ENCODE measurements around the gene FXN. TPM values are rescaled to one million over a fixed set of nuclear protein-coding genes. Genes with fewer than 3 reads are reported as not detected.

Gene FXN
- total RNA-seq, 1 donor from 2014 or later: 43.4 TPM

GRCh38 chr9:69085569-69086283, 50.2 kb downstream of the FXN start:
- H3K36me3 ChIP-seq: no peaks in the 10 kb centered on the region
- DNase-seq: no peak
- no peaks in the 10 kb centered on the region for H3K9me3 ChIP-seq (replicated peaks)
- no peak overlapping the region for H3K4me3 ChIP-seq
- H3K27me3 ChIP-seq (ENCODE audit: low read depth): no peaks in the 10 kb centered on the region
- intact Hi-C loops (cut with micrococcal nuclease): no loop called here
- TF ChIP-seq CTCF (IDR thresholded peaks at IDR 0.05; ENCODE audit: borderline replicate concordance): no peak
- peaks cover 42% of the 10 kb centered on the region for H3K4me1 ChIP-seq
- peak overlapping the region; percentile 62 for H3K27ac ChIP-seq (replicated peaks)

GRCh38 chr9:69086312-69086711, 50.8 kb downstream of the FXN start:
- no peak for TF ChIP-seq CTCF (IDR thresholded peaks at IDR 0.05; ENCODE audit: borderline replicate concordance)
- H3K27ac ChIP-seq (replicated peaks): peak overlapping the region; percentile 62
- intact Hi-C loops (cut with micrococcal nuclease): no loop called here
- H3K27me3 ChIP-seq (ENCODE audit: low read depth): no peaks in the 10 kb centered on the region
- no peaks in the 10 kb centered on the region for H3K9me3 ChIP-seq (replicated peaks)
- H3K36me3 ChIP-seq: no peaks in the 10 kb centered on the region
- peaks cover 44% of the 10 kb centered on the region for H3K4me1 ChIP-seq
- no peak overlapping the region for H3K4me3 ChIP-seq
- DNase-seq: no peak

- Histone ChIP-seq H3K4me1 (peaks cover 44% of the 10 kb centered on the region), H3K27ac (replicated peaks) (peak overlapping the region; percentile 62), H3K36me3 (no peaks in the 10 kb centered on the region), H3K4me3 (no peak overlapping the region), H3K27me3 (ENCODE audit: low read depth) (no peaks in the 10 kb centered on the region), H3K9me3 (replicated peaks) (no peaks in the 10 kb centered on the region)
- intact Hi-C loops (cut with micrococcal nuclease): no loop called here
- TF ChIP-seq CTCF (IDR thresholded peaks at IDR 0.05; ENCODE audit: borderline replicate concordance): no peak
- no peak for DNase-seq
Measured at GRCh38 chr9:69086769-69087168, 51.2 kb downstream of the FXN start.

GRCh38 chr9:69089082-69089481, 53.5 kb downstream of the FXN start:
- no peaks in the 10 kb centered on the region for H3K27me3 ChIP-seq (ENCODE audit: low read depth)
- DNase-seq: no peak
- no peaks in the 10 kb centered on the region for H3K9me3 ChIP-seq (replicated peaks)
- H3K36me3 ChIP-seq: no peaks in the 10 kb centered on the region
- no peak for TF ChIP-seq CTCF (IDR thresholded peaks at IDR 0.05; ENCODE audit: borderline replicate concordance)
- no peak overlapping the region for H3K27ac ChIP-seq (replicated peaks)
- peaks cover 38% of the 10 kb centered on the region for H3K4me1 ChIP-seq
- intact Hi-C loops (cut with micrococcal nuclease): no loop called here
- H3K4me3 ChIP-seq: no peak overlapping the region

GRCh38 chr9:69089491-69089890, 53.9 kb downstream of the FXN start:
- H3K4me3 ChIP-seq: no peak overlapping the region
- H3K27ac ChIP-seq (replicated peaks): peak overlapping the region; percentile 62
- no peaks in the 10 kb centered on the region for H3K27me3 ChIP-seq (ENCODE audit: low read depth)
- TF ChIP-seq CTCF (IDR thresholded peaks at IDR 0.05; ENCODE audit: borderline replicate concordance): no peak
- DNase-seq: no peak
- no peaks in the 10 kb centered on the region for H3K36me3 ChIP-seq
- no peaks in the 10 kb centered on the region for H3K9me3 ChIP-seq (replicated peaks)
- intact Hi-C loops (cut with micrococcal nuclease): no loop called here
- peaks cover 38% of the 10 kb centered on the region for H3K4me1 ChIP-seq
